H1 (cell line): ENCODE data around the gene ADAMTS6. TPM values are rescaled to one million over a fixed set of nuclear protein-coding genes. Genes with fewer than 3 reads are reported as not detected.

Source experiments
- CTCF ChIA-PET: fragments of 300-600 bp; sonication (Branson Sonifier 250); formaldehyde crosslinking; loops from one replicate; lab custom pipeline; 2021; ENCODE audit not compliant: partially characterized antibody; lab: Charles Lee
- POLR2A ChIA-PET: fragments of 300-600 bp; sonication (Branson Sonifier 250); formaldehyde crosslinking; loops from one replicate; lab custom pipeline; 2021; ENCODE audit warnings: inconsistent platforms; ENCODE audit not compliant: partially characterized antibody; lab: Charles Lee
- DNase-seq, 2 experiments: peaks; one replicate each; pipeline versions ENCODE4 v3.0.0 to v3.0.0-alpha.2; 2010 to 2022; ENCODE audit warnings: low spot score in 2 of 2, low read depth in 1 of 2, mixed read lengths in 1 of 2
- FAIRE-seq: peaks from 2 replicates; lab custom pipeline; 2011; peaks lifted over from hg19 to GRCh38; lab: Jason Lieb, UNC
- H2AFZ ChIP-seq: 2 replicates; pipeline ENCODE4 v1.8.1; 2012; ENCODE audit warnings: low read length, inconsistent platforms
- H2AK5ac ChIP-seq: 2 replicates; pipeline ENCODE4 v1.6.1; 2013; ENCODE audit warnings: low read depth, low read length
- H2BK120ac ChIP-seq: replicated peaks from 2 replicates; pipeline ENCODE3; 2013; ENCODE audit warnings: low read depth, low read length, inconsistent platforms
- H2BK12ac ChIP-seq: 2 replicates; pipeline ENCODE4 v1.6.1; 2013; ENCODE audit warnings: low read depth, low read length
- H2BK15ac ChIP-seq: 2 replicates; pipeline ENCODE4 v1.6.1; 2013; ENCODE audit warnings: low read length
- H2BK20ac ChIP-seq: 2 replicates; pipeline ENCODE4 v1.6.1; 2013; ENCODE audit warnings: low read length
- H2BK5ac ChIP-seq: 2 replicates; pipeline ENCODE4 v1.6.1; 2013; ENCODE audit warnings: low read depth, low read length
- H3K14ac ChIP-seq: 2 replicates; pipeline ENCODE4 v1.6.1; 2013; ENCODE audit warnings: inconsistent platforms; ENCODE audit not compliant: insufficient read length
- H3K18ac ChIP-seq: 2 replicates; pipeline ENCODE4 v1.6.1; 2013; ENCODE audit warnings: low read length; ENCODE audit errors: extremely low read depth
- H3K23ac ChIP-seq: 2 replicates; pipeline ENCODE4 v1.6.1; 2013; ENCODE audit warnings: inconsistent platforms; ENCODE audit not compliant: insufficient read length
- H3K23me2 ChIP-seq: 2 replicates; pipeline ENCODE4 v1.6.1; 2013; ENCODE audit warnings: low read depth, low read length
- H3K27ac ChIP-seq: 2 replicates; pipeline ENCODE4 v1.6.1; 2011; ENCODE audit warnings: low read depth, low read length, inconsistent platforms
- H3K27me3 ChIP-seq, 4 experiments: replicated peaks in 1 of 4; 1 replicate in 1 of 4; 2 replicates in 3 of 4; pipeline versions ENCODE4 v1.6.1 to v1.8.1; 2011 to 2013; ENCODE audit warnings: low read length in 3 of 4, mild to moderate bottlenecking in 3 of 4, inconsistent platforms in 2 of 4, mixed read lengths in 2 of 4, moderate library complexity in 1 of 4; ENCODE audit not compliant: control insufficient read depth in 3 of 4, insufficient read depth in 3 of 4; ENCODE audit errors: extremely low read depth in 1 of 4
- H3K36me3 ChIP-seq, 4 experiments: 2 replicates each; pipeline versions ENCODE4 v1.6.1 to v1.8.1; 2011 to 2013; ENCODE audit warnings: mild to moderate bottlenecking in 4 of 4, low read length in 3 of 4, moderate library complexity in 2 of 4, control low read depth in 1 of 4, inconsistent platforms in 1 of 4; ENCODE audit not compliant: insufficient read depth in 4 of 4, control insufficient read depth in 2 of 4
- H3K4ac ChIP-seq: replicated peaks from 2 replicates; pipeline ENCODE3; 2013; ENCODE audit warnings: low read length, low read depth, mixed read lengths, inconsistent platforms; ENCODE audit not compliant: insufficient read length
- H3K4me1 ChIP-seq, 4 experiments: replicated peaks in 1 of 4; 1 replicate in 1 of 4; 2 replicates in 3 of 4; pipeline versions ENCODE4 v1.6.1 to v1.8.1; 2011 to 2013; ENCODE audit warnings: low read length in 3 of 4, inconsistent platforms in 2 of 4, mixed read lengths in 1 of 4; ENCODE audit not compliant: insufficient read depth in 4 of 4, control insufficient read depth in 3 of 4
- H3K4me2 ChIP-seq, 2 experiments: 2 replicates each; pipeline versions ENCODE4 v1.6.1 to v1.8.1; 2011 to 2013; ENCODE audit warnings: low read depth in 2 of 2, low read length in 2 of 2, control low read depth in 1 of 2, inconsistent platforms in 1 of 2, mild to moderate bottlenecking in 1 of 2; ENCODE audit not compliant: insufficient read depth in 1 of 2
- H3K4me3 ChIP-seq, 4 experiments: fragments of 200-600, 300-600 bp in 1 of 4; sonication (generic), shearing (Covaris generic), sonication (Bioruptor Twin) in 1 of 4; 2 replicates each; pipeline versions ENCODE4 v1.5.1 to v1.8.1; 2011 to 2016; ENCODE audit warnings: low read length in 4 of 4, low read depth in 3 of 4, control low read depth in 2 of 4, inconsistent platforms in 2 of 4, mild to moderate bottlenecking in 2 of 4, mixed read lengths in 1 of 4, moderate library complexity in 1 of 4; ENCODE audit not compliant: insufficient read depth in 2 of 4; ENCODE audit errors: extremely low read depth in 1 of 4
- H3K56ac ChIP-seq: replicated peaks from 2 replicates; pipeline ENCODE3; 2013; ENCODE audit warnings: low read depth, mild to moderate bottlenecking, mixed read lengths, low read length, inconsistent platforms; ENCODE audit not compliant: insufficient read length
- H3K79me1 ChIP-seq: 2 replicates; pipeline ENCODE4 v1.6.1; 2013; ENCODE audit warnings: low read depth, low read length, control low read depth
- H3K79me2 ChIP-seq, 2 experiments: 2 replicates each; pipeline versions ENCODE4 v1.6.1 to v1.8.1; 2012 to 2013; ENCODE audit warnings: low read length in 2 of 2, mild to moderate bottlenecking in 2 of 2, inconsistent platforms in 1 of 2; ENCODE audit not compliant: insufficient read depth in 2 of 2, control insufficient read depth in 1 of 2
- H3K9ac ChIP-seq, 4 experiments: replicated peaks in 1 of 4; 1 replicate in 1 of 4; 2 replicates in 3 of 4; pipeline versions ENCODE4 v1.6.1 to v1.8.1; 2011 to 2013; ENCODE audit warnings: low read depth in 3 of 4, low read length in 3 of 4, control low read depth in 2 of 4, mild to moderate bottlenecking in 2 of 4, moderate library complexity in 2 of 4, inconsistent platforms in 1 of 4; ENCODE audit errors: extremely low read depth in 1 of 4
- H3K9me3 ChIP-seq, 2 experiments: 2 replicates each; pipeline versions ENCODE4 v1.6.1 to v1.8.1; 2012 to 2013; ENCODE audit warnings: mild to moderate bottlenecking in 2 of 2, moderate library complexity in 2 of 2, control low read depth in 1 of 2, inconsistent platforms in 1 of 2, low read depth in 1 of 2, low read length in 1 of 2, mixed read lengths in 1 of 2; ENCODE audit not compliant: insufficient read depth in 2 of 2
- H4K20me1 ChIP-seq, 2 experiments: replicated peaks in 1 of 2; 2 replicates each; pipeline versions ENCODE3 to v1.8.1; 2011 to 2013; ENCODE audit warnings: inconsistent platforms in 2 of 2, low read length in 2 of 2, mild to moderate bottlenecking in 1 of 2; ENCODE audit not compliant: insufficient read depth in 2 of 2, control insufficient read depth in 1 of 2
- H4K5ac ChIP-seq: 2 replicates; pipeline ENCODE4 v1.6.1; 2013; ENCODE audit warnings: low read length, low read depth, mixed read lengths, inconsistent platforms; ENCODE audit not compliant: insufficient read length
- H4K8ac ChIP-seq: 2 replicates; pipeline ENCODE4 v1.8.0; 2013; ENCODE audit warnings: mild to moderate bottlenecking, moderate library complexity, low read length, inconsistent platforms; ENCODE audit not compliant: insufficient read depth; ENCODE audit errors: extremely low read depth
- H4K91ac ChIP-seq: replicated peaks from 2 replicates; pipeline ENCODE3; 2013; ENCODE audit warnings: low read length, mixed read lengths, inconsistent platforms; ENCODE audit not compliant: insufficient read length
- BRCA1 ChIP-seq: IDR thresholded peaks from 2 replicates; pipeline ENCODE4 v1.6.1; 2012; ENCODE audit warnings: low read depth, low read length, improper control_type of control experiment
- CHD1 ChIP-seq: IDR thresholded peaks from 2 replicates; pipeline ENCODE4 v1.6.1; 2012; ENCODE audit warnings: low read depth, low read length, improper control_type of control experiment
- CTCF ChIP-seq, 3 experiments: IDR thresholded peaks; 1 replicate in 2 of 3; 2 replicates in 1 of 3; pipeline versions ENCODE4 v1.5.1 to v1.6.1; 2011; ENCODE audit warnings: low read length in 3 of 3, mild to moderate bottlenecking in 3 of 3, inconsistent platforms in 2 of 3, low read depth in 1 of 3, moderate library complexity in 1 of 3; ENCODE audit not compliant: insufficient read depth in 1 of 3; ENCODE audit errors: control extremely low read depth in 1 of 3
- KDM4A ChIP-seq: IDR thresholded peaks from one replicate; pipeline ENCODE4 v1.7.1; 2012; ENCODE audit warnings: low read depth, mild to moderate bottlenecking, moderate library complexity, low read length, inconsistent platforms; ENCODE audit not compliant: severe bottlenecking
- POLR2AphosphoS5 ChIP-seq: IDR thresholded peaks from 2 replicates; pipeline ENCODE4 v1.6.1; 2011; ENCODE audit warnings: low read depth, low read length
- SIN3A ChIP-seq, 2 experiments: IDR thresholded peaks in 1 of 2; conservative IDR thresholded peaks in 1 of 2; 2 replicates each; pipeline ENCODE4 v1.6.1; 2011 to 2012; ENCODE audit warnings: low read length in 2 of 2, improper control_type of control experiment in 1 of 2, low read depth in 1 of 2, mild to moderate bottlenecking in 1 of 2
- SIX5 ChIP-seq: IDR thresholded peaks from 2 replicates; pipeline ENCODE4 v1.6.1; 2011; ENCODE audit warnings: mild to moderate bottlenecking, low read depth, low read length
- SUZ12 ChIP-seq: fragments of 200-600 bp; sonication (generic); IDR thresholded peaks from 2 replicates; pipeline ENCODE4 v1.6.1; 2012; ENCODE audit warnings: mild to moderate bottlenecking, inconsistent platforms, low read length, moderate library complexity, mixed read lengths
- USF2 ChIP-seq: IDR thresholded peaks from 2 replicates; pipeline ENCODE4 v1.6.1; 2011; ENCODE audit warnings: low read length, improper control_type of control experiment
- WGBS, 2 experiments: shearing (Covaris generic) in 1 of 2; methylation state at CpG; one replicate each; pipeline versions ENCODE4 v1.1.6 to v1.1.7; 2013 to 2015; ENCODE audit warnings: low lambda C conversion rate in 2 of 2, mixed read lengths in 2 of 2, inconsistent platforms in 1 of 2, low coverage in 1 of 2, missing lambda C conversion rate in 1 of 2; ENCODE audit not compliant: insufficient replicate concordance in 2 of 2, insufficient coverage in 1 of 2, insufficient read length in 1 of 2; ENCODE audit errors: extremely low coverage in 1 of 2, missing lambda C conversion rate in 1 of 2; 5-methylcytosine and 5-hydroxymethylcytosine counted together
- polyA plus RNA-seq, 7 experiments: library from polyadenylated mRNA; depleted of rRNA in 3 of 7; stranded (reverse) in 5 of 7; unstranded in 2 of 7; fragments of >200 nt in 5 of 7; fragments of 200-250 nt in 2 of 7; gene quantifications; 1 replicate in 5 of 7; 2 replicates in 1 of 7; 4 replicates in 1 of 7; pipeline versions ENCODE4 v1.2.1 to v1.2.3, GENCODE V29; 2011 to 2013; ENCODE audit warnings: missing spikeins in 2 of 7, mixed read lengths in 2 of 7
- total RNA-seq: library from RNA; stranded (reverse); fragmentation: NEBNext Ultra II Directional; extraction: Animal tissue kit (Norgen Biotek cat#: 25700); gene quantifications from 2 replicates; pipeline ENCODE4 v1.2.1, GENCODE V29; 2021

The ADAMTS6 gene
- total and polyA plus RNA-seq, 2 of the 8 experiments (the other 6 are each of a cell fraction or from before 2014, with no cell fraction given): 0.74 to 2.4 TPM

GRCh38 chr5:65512170-65512937, 30.6 kb upstream of the ADAMTS6 start:
- CTCF ChIA-PET: no interaction called here
- Histone ChIP-seq H3K4me3 (no peak overlapping the region), H3K23me2 (no peaks in the 10 kb centered on the region), H3K9ac (no peak overlapping the region), H3K36me3 (peaks cover 0 to 4% (median 0%) of the 10 kb centered on the region in 4 experiments; a peak in 1 of 8 replicates), H2BK20ac (no peak overlapping the region), H3K79me2 (no peaks in the 10 kb centered on the region), H3K4ac (no peak overlapping the region), H3K4me1 (no peaks in the 10 kb centered on the region), H3K27me3 (no peaks in the 10 kb centered on the region), H4K91ac (no peak overlapping the region), H2AFZ (no peak overlapping the region), H2BK12ac (no peak overlapping the region), H3K27ac (no peak overlapping the region), H4K20me1 (no peaks in the 10 kb centered on the region), H4K5ac (no peak overlapping the region), H2AK5ac (no peak overlapping the region), H3K79me1 (no peaks in the 10 kb centered on the region), H3K4me2 (no peak overlapping the region), H2BK15ac (no peak overlapping the region), H3K23ac (no peak overlapping the region), H4K8ac (no peak overlapping the region), H2BK120ac (no peak overlapping the region), H3K14ac (no peak overlapping the region), H2BK5ac (no peak overlapping the region), H3K18ac (no peak overlapping the region), H3K9me3 (no peaks in the 10 kb centered on the region), H3K56ac (no peak overlapping the region)
- DNase-seq: no peak
- POLR2A ChIA-PET: interaction anchor here (0.6 to 1.2 kb wide), 2 partner anchors 15 to 30 kb away, joined by 3 read pairs; no protein-coding TSS in a partner anchor
- 93% methylated on average over 6 of the region's 6 CpGs; no CpG with 5 or more reads in 1 of the 2 experiments for WGBS, 2 experiments
- FAIRE-seq: no peak
- TF ChIP-seq POLR2AphosphoS5: no peak
- no peak for TF ChIP-seq CTCF (IDR thresholded peaks at IDR 0.05; ENCODE audit: control extremely low read depth in 1 of 3, insufficient read depth in 1 of 3, low read depth in 1 of 3, low read length in 3 of 3)
- TF ChIP-seq KDM4A: no peak
- TF ChIP-seq USF2: no peak
- TF ChIP-seq SUZ12: no peak
- TF ChIP-seq SIX5: no peak
- no peak for TF ChIP-seq BRCA1
- TF ChIP-seq SIN3A (conservative IDR thresholded peaks at IDR 0.05 in 1 of 2, IDR thresholded peaks at IDR 0.05 in 1 of 2; ENCODE audit: low read depth in 1 of 2, low read length in 2 of 2): no peak
- no peak for TF ChIP-seq CHD1
